Trophoblast cell (in vitro differentiated cells and primary cell): ENCODE results near the gene MAP7.
"Not testable (repeated sequence)": the region's sequence is repeated elsewhere in the genome, so short reads cannot be mapped to it uniquely, and the experiment has no call there.

Source experiments
- DNase-seq, 2 donors: peaks; one replicate each; pipeline ENCODE4 v3.0.0-alpha.2; 2016
- H2AFZ ChIP-seq: 2 replicates; pipeline ENCODE4 v1.6.1; 2013; ENCODE audit warnings: low read length, moderate library complexity, mild to moderate bottlenecking; ENCODE audit not compliant: insufficient read depth, poor library complexity
- H2AK5ac ChIP-seq: 2 replicates; pipeline ENCODE4 v1.6.1; 2013; ENCODE audit warnings: mild to moderate bottlenecking, low read length
- H2BK120ac ChIP-seq: 2 replicates; pipeline ENCODE4 v1.6.1; 2013; ENCODE audit warnings: low read length, mild to moderate bottlenecking, moderate library complexity; ENCODE audit not compliant: insufficient read depth, poor library complexity
- H2BK12ac ChIP-seq: 2 replicates; pipeline ENCODE4 v1.6.1; 2013; ENCODE audit warnings: mild to moderate bottlenecking, low read length, moderate library complexity
- H2BK5ac ChIP-seq: 2 replicates; pipeline ENCODE4 v1.6.1; 2013; ENCODE audit warnings: low read length, low read depth, moderate library complexity, mild to moderate bottlenecking; ENCODE audit not compliant: poor library complexity
- H3K14ac ChIP-seq: 2 replicates; pipeline ENCODE4 v1.6.1; 2013; ENCODE audit warnings: mild to moderate bottlenecking, low read length
- H3K18ac ChIP-seq: 2 replicates; pipeline ENCODE4 v1.6.1; 2013; ENCODE audit warnings: mild to moderate bottlenecking, low read length
- H3K23ac ChIP-seq: 2 replicates; pipeline ENCODE4 v1.6.1; 2013; ENCODE audit warnings: low read length
- H3K27ac ChIP-seq: 2 replicates; pipeline ENCODE4 v1.5.1; 2013; ENCODE audit warnings: low read depth, mild to moderate bottlenecking, inconsistent platforms, low read length, moderate library complexity
- H3K27me3 ChIP-seq: 2 replicates; pipeline ENCODE4 v1.6.1; 2013; ENCODE audit warnings: inconsistent platforms, mild to moderate bottlenecking, low read length, moderate library complexity; ENCODE audit not compliant: insufficient read depth
- H3K36me3 ChIP-seq, 2 experiments: 1 replicate in 1 of 2; 2 replicates in 1 of 2; pipeline ENCODE4 v1.6.1; 2013; ENCODE audit warnings: low read length in 2 of 2, mild to moderate bottlenecking in 2 of 2, moderate library complexity in 1 of 2; ENCODE audit not compliant: insufficient read depth in 2 of 2, control insufficient read depth in 1 of 2
- H3K4ac ChIP-seq: 2 replicates; pipeline ENCODE4 v1.6.1; 2013; ENCODE audit warnings: low read depth, mild to moderate bottlenecking, low read length, moderate library complexity
- H3K4me1 ChIP-seq, 2 experiments: 1 replicate in 1 of 2; 2 replicates in 1 of 2; pipeline ENCODE4 v1.6.1; 2013; ENCODE audit warnings: low read length in 2 of 2, mild to moderate bottlenecking in 2 of 2, moderate library complexity in 1 of 2; ENCODE audit not compliant: insufficient read depth in 2 of 2, control insufficient read depth in 1 of 2
- H3K4me2 ChIP-seq: 2 replicates; pipeline ENCODE4 v1.6.1; 2013; ENCODE audit warnings: inconsistent platforms, mild to moderate bottlenecking, low read length, moderate library complexity
- H3K4me3 ChIP-seq: 2 replicates; pipeline ENCODE4 v1.5.1; 2013; ENCODE audit warnings: mild to moderate bottlenecking, low read depth, low read length, inconsistent platforms
- H3K79me1 ChIP-seq: one replicate; pipeline ENCODE4 v1.6.1; 2013; ENCODE audit warnings: low read length
- H3K79me2 ChIP-seq: 2 replicates; pipeline ENCODE4 v1.6.1; 2013; ENCODE audit warnings: low read length, mild to moderate bottlenecking; ENCODE audit not compliant: control insufficient read depth, insufficient read depth, poor library complexity
- H3K9ac ChIP-seq: 2 replicates; pipeline ENCODE4 v1.6.1; 2013; ENCODE audit warnings: mild to moderate bottlenecking, low read length
- H3K9me3 ChIP-seq: 2 replicates; pipeline ENCODE4 v1.6.1; 2013; ENCODE audit warnings: low read depth, mild to moderate bottlenecking, control low read depth, inconsistent platforms, low read length; ENCODE audit not compliant: insufficient read depth
- H4K12ac ChIP-seq: 2 replicates; pipeline ENCODE4 v1.6.1; 2013; ENCODE audit warnings: low read depth, mild to moderate bottlenecking, low read length, moderate library complexity
- H4K8ac ChIP-seq: 2 replicates; pipeline ENCODE4 v1.6.1; 2013; ENCODE audit warnings: low read depth, mild to moderate bottlenecking, low read length, moderate library complexity
- H4K91ac ChIP-seq: one replicate; pipeline ENCODE4 v1.6.1; 2013; ENCODE audit warnings: low read depth, mild to moderate bottlenecking, low read length, moderate library complexity
- WGBS: extraction: QIAGEN DNeasy Blood & Tissue Kit; methylation state at CpG from one replicate; pipeline ENCODE4 v1.1.7; 2013; ENCODE audit warnings: missing lambda C conversion rate; ENCODE audit not compliant: insufficient read length, insufficient coverage; ENCODE audit errors: extremely low coverage; 5-methylcytosine and 5-hydroxymethylcytosine counted together

MAP7 gene

DNA sequence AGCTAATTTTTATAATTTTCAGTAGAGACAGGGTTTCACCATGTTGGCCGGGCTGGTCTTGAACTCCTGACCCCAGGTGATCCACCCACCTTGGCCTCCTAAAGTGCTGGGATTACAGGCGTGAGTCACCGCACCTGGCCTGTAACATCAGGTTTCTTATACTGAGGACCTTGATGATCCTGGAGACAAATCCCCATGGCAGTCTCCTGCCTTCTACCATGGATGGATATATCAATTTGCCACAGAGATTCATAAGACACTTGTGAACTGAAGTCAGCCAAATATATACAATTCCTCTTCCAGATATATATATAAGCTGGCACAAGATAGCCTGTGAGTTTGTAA lies 60.6 kb downstream of the MAP7 start:
- not testable (repeated sequence) for H3K9me3 ChIP-seq, H2BK12ac ChIP-seq, H3K18ac ChIP-seq, H2BK120ac ChIP-seq, H4K91ac ChIP-seq, H4K12ac ChIP-seq, H3K4me3 ChIP-seq, H4K8ac ChIP-seq, H3K4ac ChIP-seq, H2AFZ ChIP-seq, H3K4me1 ChIP-seq, H2BK5ac ChIP-seq, H3K14ac ChIP-seq, H2AK5ac ChIP-seq, H3K9ac ChIP-seq, H3K79me2 ChIP-seq, H3K79me1 ChIP-seq, DNase-seq, H3K27me3 ChIP-seq, H3K23ac ChIP-seq, H3K4me2 ChIP-seq, H3K36me3 ChIP-seq, H3K27ac ChIP-seq
- no CpG with 5 or more reads among the region's 3 CpGs for WGBS

DNA sequence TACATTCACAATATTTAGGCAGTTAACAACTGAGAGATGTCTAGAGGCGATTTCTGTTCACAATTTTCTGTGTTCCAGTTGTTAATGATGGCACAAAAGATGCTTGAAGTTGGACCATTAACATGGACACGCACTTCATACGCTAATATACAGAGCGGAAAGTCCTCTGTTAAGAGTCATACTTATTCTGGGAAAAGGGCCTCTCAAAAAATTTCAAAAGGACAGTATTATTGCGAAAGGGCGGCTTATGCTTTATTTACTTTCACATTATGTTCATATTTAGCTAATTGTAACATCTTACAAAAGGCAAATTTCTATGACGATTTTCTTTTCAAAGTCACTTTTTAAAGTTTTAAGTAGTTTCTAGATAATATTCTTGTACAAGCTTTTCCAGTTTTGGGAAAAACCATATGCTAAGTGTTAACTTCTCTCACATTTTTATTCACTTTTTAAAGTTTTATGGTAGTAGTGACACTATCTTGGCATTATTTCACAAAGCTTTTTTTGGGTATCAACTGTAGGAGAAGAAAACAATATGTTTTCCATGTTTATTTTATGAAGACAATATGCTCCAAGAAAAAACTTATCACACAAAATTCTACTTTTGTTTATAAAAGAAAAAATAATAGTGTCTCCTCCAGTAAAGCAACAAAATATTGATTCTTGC lies 62.3 kb downstream of the MAP7 start:
- Histone ChIP-seq H3K4me1 (no peaks in the 10 kb centered on the region), H3K9me3 (no peaks in the 10 kb centered on the region), H4K91ac (no peak overlapping the region), H4K12ac (no peak overlapping the region), H2BK120ac (no peak overlapping the region), H3K27ac (no peak overlapping the region), H3K23ac (no peak overlapping the region), H2BK5ac (no peak overlapping the region), H4K8ac (no peak overlapping the region), H3K4me2 (no peak overlapping the region), H3K18ac (no peak overlapping the region), H3K27me3 (no peaks in the 10 kb centered on the region), H3K79me1 (no peaks in the 10 kb centered on the region), H3K4me3 (no peak overlapping the region), H2BK12ac (no peak overlapping the region), H3K4ac (no peak overlapping the region), H3K79me2 (no peaks in the 10 kb centered on the region), H2AFZ (no peak overlapping the region), H2AK5ac (no peak overlapping the region), H3K14ac (no peak overlapping the region), H3K36me3 (no peaks in the 10 kb centered on the region), H3K9ac (no peak overlapping the region)
- WGBS, result no CpG with 5 or more reads among the region's 7 CpGs
- DNase-seq, result no peak

DNA sequence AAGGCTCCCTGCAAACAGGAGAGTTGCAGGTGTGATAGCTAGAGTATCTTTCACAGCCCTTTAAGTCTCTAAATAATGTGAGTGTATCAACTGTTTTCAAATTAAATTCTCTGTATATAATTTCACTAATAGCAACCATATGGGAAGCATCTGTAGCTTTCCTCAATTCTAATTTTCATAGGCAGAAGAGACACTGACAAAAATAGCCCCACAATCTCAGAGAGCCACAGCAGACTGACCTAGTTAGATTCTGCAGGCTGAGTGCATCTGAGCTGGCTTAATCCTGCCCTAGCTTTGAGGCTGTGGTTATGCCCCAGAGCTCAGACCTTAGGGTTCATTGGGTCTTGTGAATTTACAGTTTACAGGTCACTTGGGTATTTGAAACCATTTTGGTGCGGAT lies 63.9 kb downstream of the MAP7 start:
- H2BK120ac ChIP-seq, result no peak overlapping the region
- H4K91ac ChIP-seq, result no peak overlapping the region
- no peak overlapping the region for H2AFZ ChIP-seq
- H3K4ac ChIP-seq, result no peak overlapping the region
- DNase-seq, result no peak
- H2BK5ac ChIP-seq, result no peak overlapping the region
- no peak overlapping the region for H3K4me2 ChIP-seq
- H3K9me3 ChIP-seq, result no peaks in the 10 kb centered on the region
- H3K27me3 ChIP-seq, result no peaks in the 10 kb centered on the region
- H3K9ac ChIP-seq, result no peak overlapping the region
- H2BK12ac ChIP-seq, result no peak overlapping the region
- no peaks in the 10 kb centered on the region for H3K79me1 ChIP-seq
- no peak overlapping the region for H2AK5ac ChIP-seq
- H3K36me3 ChIP-seq, result no peaks in the 10 kb centered on the region
- no peak overlapping the region for H3K18ac ChIP-seq
- WGBS, result no CpG with 5 or more reads among the region's 1 CpG
- H4K12ac ChIP-seq, result no peak overlapping the region
- no peak overlapping the region for H4K8ac ChIP-seq
- no peaks in the 10 kb centered on the region for H3K4me1 ChIP-seq
- no peak overlapping the region for H3K4me3 ChIP-seq
- no peak overlapping the region for H3K14ac ChIP-seq
- H3K79me2 ChIP-seq, result no peaks in the 10 kb centered on the region
- H3K27ac ChIP-seq, result no peak overlapping the region
- H3K23ac ChIP-seq, result no peak overlapping the region

DNA sequence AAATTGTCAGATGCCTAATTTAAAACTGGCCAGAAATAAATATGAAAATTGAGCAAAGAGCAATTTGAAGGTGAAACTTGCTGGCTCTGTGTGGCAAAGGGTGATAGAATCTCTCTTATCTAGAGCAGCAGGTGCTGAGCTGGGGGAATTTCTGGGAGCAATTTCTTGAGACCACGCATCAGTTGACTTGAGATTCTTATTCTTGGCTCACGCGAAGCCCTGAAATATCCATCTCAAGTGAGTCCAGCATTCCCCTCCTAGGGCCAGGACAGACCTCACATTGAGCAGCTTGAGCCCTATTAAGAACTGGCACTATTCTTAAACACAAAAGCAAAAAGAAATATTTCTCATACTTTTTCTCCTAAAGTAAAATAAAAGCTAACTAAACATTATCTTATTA lies 66.3 kb downstream of the MAP7 start:
- Histone ChIP-seq H4K8ac (no peak overlapping the region), H3K27ac (no peak overlapping the region), H3K4me3 (no peak overlapping the region), H3K14ac (no peak overlapping the region), H2BK120ac (no peak overlapping the region), H3K9ac (no peak overlapping the region), H3K4me2 (no peak overlapping the region), H2BK12ac (no peak overlapping the region), H3K18ac (no peak overlapping the region), H4K91ac (no peak overlapping the region), H3K4ac (no peak overlapping the region), H3K4me1 (no peaks in the 10 kb centered on the region), H3K79me2 (no peaks in the 10 kb centered on the region), H2AFZ (no peak overlapping the region), H2AK5ac (no peak overlapping the region), H3K79me1 (no peaks in the 10 kb centered on the region), H3K23ac (no peak overlapping the region), H2BK5ac (no peak overlapping the region), H3K27me3 (no peaks in the 10 kb centered on the region), H4K12ac (no peak overlapping the region), H3K36me3 (no peaks in the 10 kb centered on the region), H3K9me3 (no peaks in the 10 kb centered on the region)
- no CpG with 5 or more reads among the region's 3 CpGs for WGBS
- no peak for DNase-seq
